VCaP (cell line): ENCODE results near the gene ADRA2B.

Experiments used
- H3K27ac ChIP-seq: fragments of 450-650 bp; 2 replicates; pipeline ENCODE4 v1.5.1; 2017
- CTCF ChIP-seq: fragments of 450-650 bp; conservative IDR thresholded peaks from 2 replicates; pipeline ENCODE4 v1.5.1; 2017; ENCODE audit warnings: mild to moderate bottlenecking, moderate library complexity

Gene ADRA2B

GRCh38 chr2:96143848-96144480 is 27.6 kb upstream of the ADRA2B start:
- H3K27ac ChIP-seq: peak overlapping the region; percentile 93

GRCh38 chr2:96143231-96143847 is 27.0 kb upstream of the ADRA2B start:
- TF ChIP-seq CTCF: no peak
- H3K27ac ChIP-seq: peak overlapping the region; percentile 93

More at GRCh38 chr2:96143848-96144480, 27.6 kb upstream of the ADRA2B start:
- TF ChIP-seq CTCF: peak; percentile 69

GRCh38 chr2:96142217-96143113 is 26.1 kb upstream of the ADRA2B start:
- TF ChIP-seq CTCF: no peak
- H3K27ac ChIP-seq: peak overlapping the region; percentile 93

DNA sequence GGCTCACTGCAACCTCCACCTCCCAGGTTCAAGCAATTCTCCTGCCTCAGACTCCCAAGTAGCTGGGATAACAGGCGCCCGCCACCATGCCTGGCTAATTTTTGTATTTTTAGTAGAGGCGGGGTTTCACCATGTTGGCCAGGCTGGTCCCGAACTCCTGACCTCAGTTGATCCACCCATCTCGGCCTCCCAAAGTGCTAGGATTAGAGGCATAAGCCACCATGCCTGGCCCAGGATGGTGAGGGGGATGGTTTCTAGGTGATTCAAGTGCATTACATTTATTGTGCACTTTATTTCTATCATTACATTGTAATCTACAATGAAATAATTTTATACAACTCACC is 25.2 kb upstream of the ADRA2B start:
- H3K27ac ChIP-seq: peak overlapping the region; percentile 93; the same call in 1 of the 2 replicates

- H3K27ac ChIP-seq: peak overlapping the region; percentile 93; the same call in 1 of the 2 replicates
Observed at GRCh38 chr2:96140941-96141623, 24.7 kb upstream of the ADRA2B start.

GRCh38 chr2:96139181-96139758 is 22.9 kb upstream of the ADRA2B start:
- H3K27ac ChIP-seq: peak overlapping the region; percentile 21; the same call in 1 of the 2 replicates
- no peak for TF ChIP-seq CTCF

More at GRCh38 chr2:96140941-96141623, 24.7 kb upstream of the ADRA2B start:
- no peak for TF ChIP-seq CTCF
